Inflammatory macrophage treated with lipopolysaccharide for 1 hour (primary cell): ENCODE results near the gene TPGS2.
"Not testable (repeated sequence)": the region's sequence is repeated elsewhere in the genome, so short reads cannot be mapped to it uniquely, and the experiment has no call there.

Experiments
- DNase-seq, 2 donors: peaks; one replicate each; pipeline ENCODE4 v3.0.0-alpha.2; 2020 to 2022

The TPGS2 gene

GRCh38 chr18:36819621-36820020, 9.2 kb downstream of the TPGS2 start:
- DNase-seq = no peak

DNA sequence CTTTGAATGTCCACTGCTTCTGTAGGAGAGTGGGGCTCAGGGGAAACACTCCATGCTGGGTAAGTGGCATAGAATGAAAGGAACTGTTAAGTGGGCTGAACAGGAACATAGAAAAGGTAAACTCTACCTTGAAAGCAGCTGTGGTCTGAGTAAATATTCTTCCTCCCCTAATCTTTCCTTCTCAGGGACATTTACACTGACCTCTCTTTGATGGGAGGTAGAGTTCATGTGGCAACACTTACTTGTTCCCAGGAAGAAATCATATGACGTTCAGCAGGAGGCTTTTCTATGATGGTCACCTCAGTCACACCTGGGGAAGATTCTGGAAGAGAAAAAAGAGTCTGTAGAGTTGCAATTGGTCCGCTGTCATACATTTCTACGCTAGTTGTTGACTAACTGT, 10.2 kb downstream of the TPGS2 start:
- no peak for DNase-seq

DNA sequence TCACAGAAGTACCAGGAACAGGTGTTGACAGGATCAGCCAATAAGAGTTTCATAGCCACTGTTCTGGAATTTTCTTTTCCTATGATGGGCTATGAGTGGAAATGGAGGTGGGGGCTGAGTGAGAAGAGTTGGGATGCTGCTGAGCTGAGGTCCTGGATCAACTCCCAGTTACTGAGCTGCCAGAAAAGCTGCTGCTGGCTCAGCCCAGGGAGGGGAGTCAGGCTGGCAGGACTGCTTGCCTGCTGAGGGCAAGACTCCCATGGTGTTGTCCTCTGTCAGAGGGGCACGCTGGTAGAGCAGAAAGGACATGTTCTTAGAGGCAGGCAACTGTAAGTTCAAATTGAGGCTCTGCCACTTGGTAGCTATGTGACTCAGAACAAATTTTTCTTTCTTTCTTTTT, 11.8 kb downstream of the TPGS2 start:
- DNase-seq = no peak

- not testable (repeated sequence) for DNase-seq
Measured at GRCh38 chr18:36816096-36816495, 12.7 kb downstream of the TPGS2 start.

- DNase-seq = no peak
Measured at GRCh38 chr18:36814994-36815393, 13.8 kb downstream of the TPGS2 start.

DNA sequence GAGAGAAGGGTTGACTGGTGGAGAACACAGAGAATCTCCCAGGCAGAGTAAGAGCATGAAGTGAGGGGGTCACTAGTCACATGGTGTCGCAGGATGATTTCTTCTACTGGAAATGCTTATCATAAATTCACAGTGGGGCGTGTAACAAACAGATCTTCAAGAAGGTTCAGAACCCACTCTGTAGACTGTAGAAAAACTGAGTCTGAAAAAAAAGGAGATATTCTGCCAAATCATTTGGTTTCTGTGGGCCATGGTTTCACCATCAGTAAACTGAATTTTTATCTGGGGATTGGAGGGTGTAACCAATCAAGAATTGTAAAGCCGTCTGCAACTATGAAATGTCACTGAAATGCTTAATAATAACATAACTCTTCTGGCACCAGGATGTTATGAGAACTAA, 15.0 kb downstream of the TPGS2 start:
- DNase-seq = no peak

- DNase-seq = no peak
Measured at GRCh38 chr18:36813101-36813775, 15.6 kb downstream of the TPGS2 start.

- DNase-seq = no peak
Measured at GRCh38 chr18:36812678-36813077, 16.1 kb downstream of the TPGS2 start.

- no peak for DNase-seq
Measured at GRCh38 chr18:36811955-36812354, 16.8 kb downstream of the TPGS2 start.

DNA sequence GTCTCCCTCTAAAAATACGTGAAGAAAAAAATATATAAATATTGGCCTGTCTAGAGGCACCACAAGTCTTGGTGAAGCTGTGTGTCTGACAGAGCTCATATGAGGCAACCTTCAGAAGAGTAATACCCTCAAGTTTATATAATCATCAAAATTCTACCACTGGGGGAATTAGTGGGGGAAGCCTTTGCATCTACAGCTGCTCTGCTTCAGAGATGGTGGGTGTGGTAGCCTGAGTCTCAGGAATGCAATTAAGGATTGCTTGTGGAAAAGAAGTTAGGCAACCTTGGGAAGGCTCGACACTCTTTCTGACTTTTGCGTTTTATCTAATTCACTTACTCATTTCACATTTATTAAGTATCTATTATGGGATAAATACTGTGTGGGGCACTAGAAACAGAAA, 17.4 kb downstream of the TPGS2 start:
- no peak for DNase-seq

GRCh38 chr18:36809590-36810381, 19.0 kb downstream of the TPGS2 start:
- DNase-seq = peak; percentile 54 to 75

- DNase-seq = no peak
Measured at GRCh38 chr18:36808681-36809080, 20.1 kb downstream of the TPGS2 start.

DNA sequence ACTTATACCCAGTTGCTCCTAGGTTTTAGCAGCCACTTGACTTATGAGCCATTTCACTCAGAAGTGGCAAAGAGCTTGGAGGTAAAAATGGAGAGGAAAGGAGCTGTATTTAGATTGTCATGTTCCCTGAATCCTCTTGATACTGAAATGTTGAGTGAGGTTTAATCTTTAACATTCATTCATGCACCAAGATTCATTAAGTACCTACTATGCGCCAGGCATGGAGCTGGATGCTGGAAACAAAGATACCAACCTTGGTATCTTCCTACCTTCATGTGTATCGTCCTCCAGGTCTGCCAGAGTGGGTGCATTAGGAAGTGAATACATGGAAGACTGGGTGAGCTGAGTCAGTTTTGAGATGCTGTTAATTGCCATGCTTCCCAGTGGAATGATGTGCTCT, 23.7 kb downstream of the TPGS2 start:
- no peak for DNase-seq

DNA sequence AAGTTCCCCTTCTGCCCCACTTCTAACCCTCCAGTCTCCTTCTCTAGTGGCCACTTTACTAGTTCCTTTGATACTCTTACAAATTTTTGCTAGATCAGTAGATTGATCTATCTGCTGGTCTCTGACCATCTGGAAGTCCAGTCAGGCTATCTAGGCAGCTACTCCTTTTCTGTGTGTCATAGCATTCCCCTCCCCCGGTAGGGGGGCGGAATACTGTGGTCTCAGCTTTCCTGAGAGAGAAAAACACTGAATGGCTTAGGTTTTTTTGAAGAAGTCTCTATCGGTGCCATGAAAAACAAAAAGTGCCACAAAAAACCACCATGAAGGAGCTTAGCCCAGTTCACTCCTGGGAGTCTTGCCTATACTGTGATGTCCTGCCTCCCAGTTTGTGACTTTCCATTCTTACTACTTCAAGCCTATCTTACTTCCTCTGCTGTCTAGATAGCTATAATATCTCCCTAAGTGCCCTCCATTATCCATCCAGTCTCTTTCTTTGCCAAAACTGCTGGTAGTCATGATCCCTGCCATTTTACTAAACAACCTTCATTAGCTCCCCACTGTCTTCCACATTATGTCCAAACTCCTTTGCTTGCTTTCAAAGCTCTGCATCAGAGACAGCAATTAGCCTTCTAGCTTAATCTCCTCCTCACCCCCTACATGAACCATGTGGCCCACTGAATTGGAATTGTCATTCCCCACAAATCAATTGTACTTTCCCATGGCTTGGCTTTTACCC, 29.9 kb downstream of the TPGS2 start:
- no peak for DNase-seq

DNA sequence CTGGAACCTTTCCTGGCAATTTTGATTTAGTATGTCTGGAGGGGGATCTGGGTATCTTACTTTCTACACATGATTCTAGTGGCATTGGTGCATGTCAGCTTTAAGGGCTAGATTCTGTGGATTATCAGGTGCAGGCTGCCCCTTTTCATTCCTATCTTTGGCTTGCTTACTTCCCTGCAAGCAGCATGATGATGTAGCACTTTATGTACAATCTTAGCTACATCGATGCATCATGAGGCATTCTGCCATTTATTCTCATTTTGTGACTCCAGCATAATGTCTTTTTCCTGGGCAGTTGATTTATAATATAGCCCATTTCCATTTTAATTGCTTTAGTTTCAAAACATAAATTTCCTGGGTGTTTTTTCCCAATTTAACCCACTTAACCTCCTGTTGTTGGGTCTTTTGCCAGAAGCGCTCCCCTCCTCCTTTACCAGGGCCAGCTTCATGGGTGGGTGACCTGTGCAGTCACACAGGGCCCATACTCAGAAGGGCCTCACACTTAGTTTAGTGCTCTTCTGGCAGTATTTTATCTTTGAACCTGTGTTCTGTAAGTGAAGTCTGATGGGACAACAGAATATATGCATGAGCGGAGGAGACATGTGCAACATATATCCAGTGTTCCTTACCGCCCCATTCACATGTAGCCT, 36.0 kb downstream of the TPGS2 start:
- DNase-seq = no peak

DNA sequence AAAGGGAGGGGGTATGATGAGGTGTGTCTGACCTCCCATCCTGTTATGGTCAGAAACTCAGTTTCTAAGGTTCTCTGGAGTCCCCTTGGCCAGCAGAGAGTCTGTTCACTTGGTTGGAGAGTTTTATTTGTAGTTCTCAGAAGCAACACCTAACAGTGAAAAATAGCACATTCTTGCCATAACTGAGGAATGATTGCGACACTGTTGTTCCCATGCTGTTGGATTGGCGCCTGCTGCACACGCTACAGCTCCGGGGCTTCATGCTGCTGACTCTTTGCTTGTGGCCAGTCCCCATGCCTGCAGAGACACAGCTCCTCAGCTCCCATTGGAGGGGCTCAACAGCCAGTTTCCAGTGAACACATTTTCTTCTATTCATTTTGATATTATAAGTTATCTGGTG, 42.1 kb downstream of the TPGS2 start:
- DNase-seq = no peak

DNA sequence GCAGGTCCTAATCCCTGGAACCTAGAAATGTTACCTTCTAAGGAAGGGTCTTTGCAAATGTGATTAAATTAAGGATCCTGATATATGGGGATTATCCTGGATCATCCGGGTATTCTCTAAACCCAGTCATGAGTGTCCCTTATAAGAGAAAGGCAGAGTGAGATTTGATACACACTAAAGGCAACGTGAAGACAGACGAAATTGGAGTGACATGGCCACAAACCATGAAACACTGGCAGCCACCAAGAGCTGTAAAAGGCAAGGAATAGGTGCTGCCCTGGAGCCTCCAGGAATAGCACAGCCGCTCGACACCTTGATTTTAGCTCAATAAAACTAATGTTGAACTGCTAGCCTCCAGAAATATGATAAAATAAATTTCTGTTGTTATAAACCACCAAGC, 45.0 kb downstream of the TPGS2 start:
- DNase-seq = no peak

GRCh38 chr18:36782710-36783109, 46.1 kb downstream of the TPGS2 start:
- DNase-seq = no peak

DNA sequence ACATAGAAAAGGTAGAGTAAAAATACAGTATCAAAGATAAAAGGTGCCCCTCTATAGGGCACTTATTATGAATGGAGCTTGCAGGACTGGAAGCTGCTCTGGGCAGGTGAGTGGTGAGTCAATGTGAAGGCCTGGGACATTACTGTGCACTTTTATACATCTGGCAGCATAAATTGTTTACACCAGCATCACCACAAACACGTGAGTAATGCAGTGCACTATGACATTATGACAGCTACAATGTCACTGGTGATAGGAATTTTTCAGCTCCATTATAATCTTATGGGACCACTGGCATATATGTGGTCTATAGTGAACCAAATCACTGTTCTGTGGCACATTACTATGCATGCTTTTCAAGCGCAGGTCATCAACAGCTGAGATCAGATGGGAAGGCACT, 48.1 kb downstream of the TPGS2 start:
- DNase-seq = no peak

DNA sequence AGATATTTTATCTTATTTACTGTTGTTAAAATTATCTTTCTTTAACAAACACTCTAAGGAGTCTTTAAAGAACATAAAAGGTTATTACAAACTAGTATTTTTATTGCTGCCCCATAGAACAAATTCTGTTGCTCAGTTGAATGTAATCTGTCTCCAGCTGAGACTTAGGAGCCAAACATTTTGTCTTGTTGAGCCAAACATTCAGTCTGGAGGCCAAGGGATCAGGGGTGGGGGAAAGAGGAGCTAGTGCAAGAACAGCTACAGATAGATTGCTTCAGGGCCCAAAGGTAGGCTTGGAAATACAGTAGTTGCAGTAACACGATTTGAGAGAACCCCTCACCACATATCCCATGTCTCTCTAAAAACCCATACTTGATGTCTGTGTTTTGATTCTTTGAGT, 51.2 kb downstream of the TPGS2 start:
- no peak for DNase-seq

GRCh38 chr18:36776650-36777049, 52.2 kb downstream of the TPGS2 start:
- DNase-seq = no peak

GRCh38 chr18:36775396-36775795, 53.4 kb downstream of the TPGS2 start:
- DNase-seq = no peak

- no peak for DNase-seq
Measured at GRCh38 chr18:36772241-36772723, 56.5 kb downstream of the TPGS2 start.
